Measurements from ENCODE around the gene MAN1A2. TPM values are rescaled to one million over a fixed set of nuclear protein-coding genes. Genes with fewer than 3 reads are reported as not detected.

The MAN1A2 gene
- total RNA-seq, 2 donors from 2014 or later: 43.8 to 63.6 TPM

- TF ChIP-seq POLR2A (IDR thresholded peaks at IDR 0.05): no peak
- Histone ChIP-seq H3K27ac (no peak overlapping the region), H3K4me1 (replicated peaks) (no peaks in the 10 kb centered on the region), H3K4me3 (no peak overlapping the region), H3K27me3 (replicated peaks; ENCODE audit: insufficient read depth) (no peaks in the 10 kb centered on the region), H3K9me3 (no peaks in the 10 kb centered on the region), H3K36me3 (no peaks in the 10 kb centered on the region)
- no peak for DNase-seq (ENCODE audit: low spot score)
- intact Hi-C loops (cut with DNase I): no loop called here
- WGBS: 96% methylated on average over 4 of the region's 4 CpGs
These were observed 47.7 kb downstream of the MAN1A2 start for GRCh38 chr1:117414943-117415342.

- DNase-seq (ENCODE audit: low spot score): no peak
- Histone ChIP-seq H3K4me1 (replicated peaks) (no peaks in the 10 kb centered on the region), H3K4me3 (no peak overlapping the region), H3K27me3 (replicated peaks; ENCODE audit: insufficient read depth) (no peaks in the 10 kb centered on the region), H3K9me3 (no peaks in the 10 kb centered on the region), H3K36me3 (no peaks in the 10 kb centered on the region), H3K27ac (no peak overlapping the region)
- 98% methylated on average over 1 of the region's 1 CpG for WGBS
- intact Hi-C loops (cut with DNase I): no loop called here
- TF ChIP-seq CTCF (IDR thresholded peaks at IDR 0.05): no peak
- no peak for TF ChIP-seq POLR2A (IDR thresholded peaks at IDR 0.05)
- no peak for TF ChIP-seq POLR2AphosphoS5 (IDR thresholded peaks at IDR 0.05)
These were observed 48.8 kb downstream of the MAN1A2 start for GRCh38 chr1:117416004-117416403.

GRCh38 chr1:117416546-117417125 is 49.4 kb downstream of the MAN1A2 start:
- intact Hi-C loops (cut with DNase I): no loop called here
- no peaks in the 10 kb centered on the region for H3K4me1 ChIP-seq (replicated peaks)
- no peak overlapping the region for H3K4me3 ChIP-seq
- no peaks in the 10 kb centered on the region for H3K36me3 ChIP-seq
- DNase-seq (ENCODE audit: low spot score): no peak
- no peaks in the 10 kb centered on the region for H3K9me3 ChIP-seq
- TF ChIP-seq POLR2A (IDR thresholded peaks at IDR 0.05) (no peak), CTCF (IDR thresholded peaks at IDR 0.05) (no peak), POLR2AphosphoS5 (IDR thresholded peaks at IDR 0.05) (no peak)
- no peaks in the 10 kb centered on the region for H3K27me3 ChIP-seq (replicated peaks; ENCODE audit: insufficient read depth)
- no peak overlapping the region for H3K27ac ChIP-seq

GRCh38 chr1:117425050-117425734 is 57.9 kb downstream of the MAN1A2 start:
- H3K4me1 ChIP-seq (replicated peaks): no peaks in the 10 kb centered on the region
- H3K9me3 ChIP-seq: no peaks in the 10 kb centered on the region
- intact Hi-C loops (cut with DNase I): no loop called here
- no peaks in the 10 kb centered on the region for H3K27me3 ChIP-seq (replicated peaks; ENCODE audit: insufficient read depth)
- no peak for DNase-seq (ENCODE audit: low spot score)
- H3K4me3 ChIP-seq: no peak overlapping the region
- H3K36me3 ChIP-seq: no peaks in the 10 kb centered on the region
- WGBS: 94% methylated on average over 2 of the region's 2 CpGs
- TF ChIP-seq POLR2AphosphoS5 (IDR thresholded peaks at IDR 0.05): no peak
- TF ChIP-seq CTCF (IDR thresholded peaks at IDR 0.05): no peak
- TF ChIP-seq POLR2A (IDR thresholded peaks at IDR 0.05): no peak
- H3K27ac ChIP-seq: no peak overlapping the region

- no peak for DNase-seq (ENCODE audit: low spot score)
- Histone ChIP-seq H3K36me3 (no peaks in the 10 kb centered on the region), H3K4me3 (no peak overlapping the region), H3K27ac (no peak overlapping the region), H3K9me3 (no peaks in the 10 kb centered on the region), H3K27me3 (replicated peaks; ENCODE audit: insufficient read depth) (no peaks in the 10 kb centered on the region), H3K4me1 (replicated peaks) (no peaks in the 10 kb centered on the region)
- TF ChIP-seq CTCF (IDR thresholded peaks at IDR 0.05): no peak
- TF ChIP-seq POLR2A (IDR thresholded peaks at IDR 0.05): no peak
- TF ChIP-seq POLR2AphosphoS5 (IDR thresholded peaks at IDR 0.05): no peak
- intact Hi-C loops (cut with DNase I): no loop called here
These were observed 60.0 kb downstream of the MAN1A2 start for GRCh38 chr1:117427297-117427696.

Data from prostate gland (tissue), 2 donors.